K562 (cell line): ENCODE data around the gene PTHLH. TPM values are rescaled to one million over a fixed set of nuclear protein-coding genes. Genes with fewer than 3 reads are reported as not detected.
A peak's percentile ranks its signal among the peaks of the same experiment; 100 is the strongest.

Source experiments
- ATAC-seq: fragments of 200-7000 bp; cut with Tn5 transposase; 3 replicates; pipeline ENCODE4 v1.9.1; 2020; ENCODE audit warnings: moderate library complexity
- BruUV-seq: library from RNA; stranded (reverse); fragments of 400-500 nt; replicated peaks from 2 replicates; lab custom pipeline; 2021; lab: Mats Ljungman, UMichigan
- CTCF ChIA-PET: fragments of 300-600 bp; formaldehyde crosslinking; extraction: SDS; loops from one replicate; lab custom pipeline; 2021; ENCODE audit warnings: low intra/inter-chr PET ratio; lab: Yijun Ruan, JAX
- POLR2A ChIA-PET: fragments of 300-600, 350-650 bp; sonication (Branson Sonifier 250); formaldehyde crosslinking; extraction: SDS; loops from one replicate; lab custom pipeline; 2021; ENCODE audit warnings: antibody characterized with exemption, inconsistent platforms; lab: Yijun Ruan, JAX
- DNase-seq, 4 experiments: peaks; one replicate each; pipeline versions ENCODE4 v3.0.0 to v3.0.0-alpha.2; 2011 to 2018; ENCODE audit warnings: low spot score in 3 of 4, mixed read lengths in 3 of 4; ENCODE audit errors: extremely low read depth in 1 of 4
- FAIRE-seq: peaks from 2 replicates; lab custom pipeline; 2011; peaks lifted over from hg19 to GRCh38; lab: Jason Lieb, UNC
- H2AFZ ChIP-seq: 2 replicates; pipeline ENCODE4 v1.6.0; 2011; ENCODE audit warnings: low read depth, low read length, control low read depth, inconsistent platforms
- H3K27ac ChIP-seq: fragments of 200-600 bp; 3 replicates; pipeline ENCODE4 v1.8.0; 2011; ENCODE audit warnings: low read depth, mild to moderate bottlenecking, control low read depth, inconsistent platforms, low read length, moderate library complexity, mixed read lengths; ENCODE audit errors: extremely low read depth
- H3K27me3 ChIP-seq, 2 experiments: fragments of 300-600 bp in 1 of 2; 2 replicates in 1 of 2; 3 replicates in 1 of 2; pipeline versions ENCODE4 v1.6.0 to v1.8.0; 2011; ENCODE audit warnings: inconsistent platforms in 2 of 2, low read length in 2 of 2, mild to moderate bottlenecking in 1 of 2, mixed read lengths in 1 of 2, moderate library complexity in 1 of 2; ENCODE audit not compliant: control insufficient read depth in 2 of 2, insufficient read depth in 2 of 2
- H3K36me3 ChIP-seq: fragments of 300-600 bp; 3 replicates; pipeline ENCODE4 v1.8.0; 2011; ENCODE audit warnings: mild to moderate bottlenecking, low read length, inconsistent platforms; ENCODE audit not compliant: control insufficient read depth, insufficient read depth
- H3K4me1 ChIP-seq, 2 experiments: fragments of 200-600 bp in 1 of 2; replicated peaks in 1 of 2; 2 replicates in 1 of 2; 3 replicates in 1 of 2; pipeline versions ENCODE4 v1.5.1 to v1.8.0; 2011; ENCODE audit warnings: inconsistent platforms in 2 of 2, low read length in 2 of 2, mild to moderate bottlenecking in 1 of 2, mixed read lengths in 1 of 2, moderate library complexity in 1 of 2; ENCODE audit not compliant: control insufficient read depth in 2 of 2, insufficient read depth in 2 of 2
- H3K4me2 ChIP-seq: 2 replicates; pipeline ENCODE4 v1.6.1; 2011; ENCODE audit warnings: low read length, control low read depth, inconsistent platforms, mixed read lengths; ENCODE audit not compliant: insufficient read depth
- H3K4me3 ChIP-seq: fragments of 200-600 bp; sonication (generic), shearing (Covaris generic); 2 replicates; pipeline ENCODE4 v1.5.1; 2016; ENCODE audit warnings: control low read depth, inconsistent platforms
- H3K79me2 ChIP-seq: fragments of 200-600 bp; 3 replicates; pipeline ENCODE4 v1.8.0; 2011; ENCODE audit warnings: low read length, inconsistent platforms; ENCODE audit not compliant: control insufficient read depth, insufficient read depth
- H3K9ac ChIP-seq, 2 experiments: 2 replicates each; pipeline versions ENCODE4 v1.6.0 to v1.6.1; 2011; ENCODE audit warnings: low read depth in 2 of 2, low read length in 2 of 2, control low read depth in 1 of 2, inconsistent platforms in 1 of 2, mild to moderate bottlenecking in 1 of 2, mixed read lengths in 1 of 2; ENCODE audit not compliant: insufficient read depth in 1 of 2
- H3K9me1 ChIP-seq: one replicate; pipeline ENCODE4 v1.6.0; 2011; ENCODE audit warnings: inconsistent platforms, mild to moderate bottlenecking, low read length, moderate library complexity; ENCODE audit not compliant: control insufficient read depth, insufficient read depth
- H3K9me3 ChIP-seq: replicated peaks from 2 replicates; pipeline ENCODE4 v1.5.1; 2011; ENCODE audit warnings: low read depth, low read length, inconsistent platforms; ENCODE audit not compliant: control insufficient read depth, insufficient read depth
- H4K20me1 ChIP-seq: replicated peaks from 2 replicates; pipeline ENCODE4 v1.6.1; 2011; ENCODE audit warnings: low read length, inconsistent platforms, mixed read lengths; ENCODE audit not compliant: control insufficient read depth, insufficient read depth
- BRCA1 ChIP-seq, 2 experiments: fragments of 450-650 bp in 1 of 2; sonication (generic) in 1 of 2; formaldehyde crosslinking in 1 of 2; IDR thresholded peaks; 2 replicates each; pipeline versions ENCODE4 v1.5.0 to v1.6.1; 2017 to 2020; ENCODE audit warnings: mild to moderate bottlenecking in 1 of 2, missing genetic modification reagents in 1 of 2
- ELK3 ChIP-seq: fragments of 450-650 bp; formaldehyde crosslinking; IDR thresholded peaks from 2 replicates; pipeline ENCODE4 v1.4.0; 2020; ENCODE audit warnings: mild to moderate bottlenecking
- GTF2B ChIP-seq: IDR thresholded peaks from 2 replicates; pipeline ENCODE4 v1.6.1; 2011; ENCODE audit not compliant: insufficient read length; ENCODE audit errors: extremely low read depth
- MLLT1 ChIP-seq, 2 experiments: fragments of 450-650 bp; IDR thresholded peaks; 2 replicates each; pipeline ENCODE4 v1.6.1; 2016
- NCOA1 ChIP-seq: fragments of 450-650 bp; IDR thresholded peaks from 2 replicates; pipeline ENCODE4 v1.6.1; 2016; ENCODE audit warnings: low read depth
- NR4A1 ChIP-seq, 2 experiments: fragments of 250-450 bp in 1 of 2; fragments of 450-650 bp in 1 of 2; sonication (Bioruptor Pico) in 1 of 2; IDR thresholded peaks; 2 replicates each; pipeline versions ENCODE4 v1.4.0 to v1.6.1; 2016 to 2020; ENCODE audit warnings: mild to moderate bottlenecking in 2 of 2, missing compliant biosample characterization in 1 of 2, missing genetic modification characterization in 1 of 2, moderate library complexity in 1 of 2
- NRF1 ChIP-seq, 2 experiments: fragments of 450-650 bp; IDR thresholded peaks in 1 of 2; conservative IDR thresholded peaks in 1 of 2; 2 replicates each; pipeline ENCODE4 v1.6.1; 2014; ENCODE audit warnings: mild to moderate bottlenecking in 2 of 2
- U2AF1 ChIP-seq: fragments of 200-400 bp; formaldehyde crosslinking; optimal IDR thresholded peaks from 2 replicates; pipeline ENCODE3; 2017; ENCODE audit warnings: mild to moderate bottlenecking, low read depth, low read length, moderate library complexity
- ZBTB34 ChIP-seq: fragments of 250-450 bp; sonication (Bioruptor Pico); IDR thresholded peaks from 2 replicates; pipeline ENCODE4 v1.8.0; 2021; ENCODE audit warnings: mild to moderate bottlenecking, moderate library complexity
- ZC3H4 ChIP-seq: sonication (generic); formaldehyde crosslinking; IDR thresholded peaks from 2 replicates; pipeline ENCODE4 v1.9.0; 2021; ENCODE audit warnings: missing genetic modification reagents, borderline replicate concordance
- ZC3H8 ChIP-seq: fragments of 450-650 bp; IDR thresholded peaks from 2 replicates; pipeline ENCODE4 v1.6.1; 2017
- ZNF695 ChIP-seq: fragments of 450-650 bp; formaldehyde crosslinking; IDR thresholded peaks from 2 replicates; pipeline ENCODE4 v1.4.0; 2020; ENCODE audit warnings: mild to moderate bottlenecking, moderate library complexity
- WGBS: fragments of 100-300 bp; shearing (Covaris generic); methylation state at CpG from one replicate; pipeline ENCODE4 v1.1.6; 2016; ENCODE audit warnings: low coverage, mixed read lengths; ENCODE audit not compliant: insufficient coverage; ENCODE audit errors: missing lambda C conversion rate; 5-methylcytosine and 5-hydroxymethylcytosine counted together
- in situ Hi-C: fragments of 300-500 bp; cut with MboI; formaldehyde crosslinking; loops from 4 replicates; pipeline ENCODE4 v1.15.0; 2018; ENCODE audit warnings: inconsistent platforms, mixed read lengths
- intact Hi-C: fragments of 100-400 bp; cut with micrococcal nuclease; formaldehyde crosslinking; loops from 2 replicates; pipeline ENCODE4 v1.14.2; 2022
- polyA plus RNA-seq, 8 experiments: library from polyadenylated mRNA; depleted of rRNA in 4 of 8; stranded (reverse) in 5 of 8; unstranded in 3 of 8; fragments of >200 nt; fragmentation: Nextera tagmentation in 2 of 8; fragmentation: Illumina TruSeq in 1 of 8; extraction: Ambion mirVana in 2 of 8; extraction: Trizol in 1 of 8; gene quantifications; 2 replicates each; pipeline versions ENCODE4 v1.2.1 to v1.2.3, GENCODE V29; 2011 to 2014; ENCODE audit warnings: inconsistent platforms in 1 of 8, missing spikeins in 1 of 8
- total RNA-seq, 7 experiments: library from RNA; depleted of rRNA in 6 of 7; stranded (reverse); fragments of >200 nt in 6 of 7; fragmentation: Illumina TruSeq in 2 of 7; extraction: Trizol in 2 of 7; gene quantifications; 2 replicates each; pipeline versions ENCODE4 v1.2.1 to v1.2.3, GENCODE V29; 2011 to 2021; ENCODE audit warnings: low replicate concordance in 1 of 7
- TF ChIP-seq, protein P1 (sequence below): fragments of 250-450 bp; sonication (Bioruptor Pico); IDR thresholded peaks from 2 replicates; pipeline ENCODE4 v1.8.0; 2022; ENCODE audit warnings: inconsistent platforms

Gene PTHLH
- total and polyA plus RNA-seq, 9 of the 15 experiments (the other 6 are each of a cell fraction or from before 2014, with no cell fraction given), result 0.14 to 2.5 (median 0.74) TPM

GRCh38 chr12:27919671-27920235 lies 52.8 kb downstream of the PTHLH start:
- Histone ChIP-seq H3K4me3 (no peak overlapping the region), H3K36me3 (no peaks in the 10 kb centered on the region), H3K9me3 (no peaks in the 10 kb centered on the region), H3K27ac (no peak overlapping the region), H3K27me3 (0 out of 5 replicates have a peak, but pooled peaks cover 0 to 6% of the 10 kb centered on the region in 2 experiments), H3K4me1 (no peaks in the 10 kb centered on the region), H4K20me1 (no peaks in the 10 kb centered on the region), H3K9me1 (no peaks in the 10 kb centered on the region), H3K79me2 (no peaks in the 10 kb centered on the region), H2AFZ (peak overlapping the region; percentile 17; the same call in 1 of the 2 replicates), H3K9ac (no peak overlapping the region), H3K4me2 (no peak overlapping the region)
- FAIRE-seq (no peak), ATAC-seq (no peak), DNase-seq (no peak)
- ChIA-PET CTCF (no interaction called here), POLR2A (no interaction called here)
- WGBS, result 51% methylated on average over 7 of the region's 7 CpGs
- intact Hi-C loops (no loop called here), in situ Hi-C loops (no loop called here)
- no TSS peak for BruUV-seq
- TF ChIP-seq MLLT1 (IDR thresholded peaks at IDR 0.05), result no peak
- TF ChIP-seq NR4A1 (CRISPR knock-in tag; IDR thresholded peaks at IDR 0.05), result no peak
- no peak for TF ChIP-seq NR4A1 (tag; IDR thresholded peaks at IDR 0.05)
- no peak for TF ChIP-seq U2AF1
- TF ChIP-seq, protein P1, sequence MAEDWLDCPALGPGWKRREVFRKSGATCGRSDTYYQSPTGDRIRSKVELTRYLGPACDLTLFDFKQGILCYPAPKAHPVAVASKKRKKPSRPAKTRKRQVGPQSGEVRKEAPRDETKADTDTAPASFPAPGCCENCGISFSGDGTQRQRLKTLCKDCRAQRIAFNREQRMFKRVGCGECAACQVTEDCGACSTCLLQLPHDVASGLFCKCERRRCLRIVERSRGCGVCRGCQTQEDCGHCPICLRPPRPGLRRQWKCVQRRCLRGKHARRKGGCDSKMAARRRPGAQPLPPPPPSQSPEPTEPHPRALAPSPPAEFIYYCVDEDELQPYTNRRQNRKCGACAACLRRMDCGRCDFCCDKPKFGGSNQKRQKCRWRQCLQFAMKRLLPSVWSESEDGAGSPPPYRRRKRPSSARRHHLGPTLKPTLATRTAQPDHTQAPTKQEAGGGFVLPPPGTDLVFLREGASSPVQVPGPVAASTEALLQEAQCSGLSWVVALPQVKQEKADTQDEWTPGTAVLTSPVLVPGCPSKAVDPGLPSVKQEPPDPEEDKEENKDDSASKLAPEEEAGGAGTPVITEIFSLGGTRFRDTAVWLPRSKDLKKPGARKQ (CRISPR knock-in tag), result no peak
- no peak for TF ChIP-seq ZC3H8
- TF ChIP-seq BRCA1 (IDR thresholded peaks at IDR 0.05), result no peak
- no peak for TF ChIP-seq BRCA1 (CRISPR knock-in tag; IDR thresholded peaks at IDR 0.05)
- TF ChIP-seq ELK3 (CRISPR knock-in tag), result no peak
- TF ChIP-seq NRF1 (conservative IDR thresholded peaks at IDR 0.05 in 1 of 2, IDR thresholded peaks at IDR 0.05 in 1 of 2), result no peak
- no peak for TF ChIP-seq NCOA1
- TF ChIP-seq ZC3H4, result no peak
- no peak for TF ChIP-seq ZBTB34 (CRISPR knock-in tag)
- TF ChIP-seq GTF2B, result no peak
- no peak for TF ChIP-seq ZNF695 (CRISPR knock-in tag)
